ENCODE results near the gene MRPL44.
"Not testable (repeated sequence)": the region's sequence is repeated elsewhere in the genome, so short reads cannot be mapped to it uniquely, and the experiment has no call there.

The MRPL44 gene

DNA sequence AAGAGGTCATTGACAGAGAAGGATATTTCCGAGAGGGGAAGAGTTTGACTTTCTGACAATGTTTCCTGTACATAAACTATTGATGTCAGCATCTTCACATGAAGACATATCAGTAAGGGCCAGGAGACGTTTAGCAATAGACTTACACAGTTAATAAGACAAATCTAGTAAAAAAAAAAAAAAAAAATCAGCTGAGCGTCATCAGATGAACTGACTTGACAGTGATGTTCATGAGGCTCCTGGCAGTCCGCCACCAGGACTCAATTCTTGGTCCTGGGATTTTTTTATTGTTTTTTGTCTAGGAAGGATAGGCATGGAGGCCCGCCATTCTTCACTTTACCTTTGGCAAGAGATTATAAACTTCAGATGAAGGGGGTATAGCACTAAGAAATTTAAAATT, 14.5 kb downstream of the MRPL44 start:
- DNase-seq (ENCODE audit: low spot score), result no peak

DNA sequence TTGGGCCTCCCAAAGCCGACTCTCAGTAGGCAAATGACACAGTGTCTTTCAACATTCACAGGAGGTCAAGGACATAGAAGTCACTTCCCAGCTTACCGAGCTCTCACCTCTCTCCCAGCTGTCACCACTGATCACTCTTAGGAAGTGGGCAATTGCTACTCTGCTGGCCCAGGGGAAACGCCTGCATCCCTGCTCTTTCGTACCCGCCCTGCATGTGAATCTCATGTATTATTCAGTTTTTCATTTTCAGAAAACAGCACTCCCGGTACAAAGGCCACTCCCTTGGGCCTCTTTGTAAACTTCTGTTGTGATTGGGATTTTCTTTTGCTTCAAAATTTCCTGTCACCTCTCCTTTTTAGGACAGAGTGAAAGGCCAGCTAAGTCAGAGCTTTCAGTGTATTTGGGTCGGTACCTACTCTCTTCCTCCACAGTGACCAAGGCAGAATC, 15.4 kb downstream of the MRPL44 start:
- no peak for DNase-seq (ENCODE audit: low spot score)

DNA sequence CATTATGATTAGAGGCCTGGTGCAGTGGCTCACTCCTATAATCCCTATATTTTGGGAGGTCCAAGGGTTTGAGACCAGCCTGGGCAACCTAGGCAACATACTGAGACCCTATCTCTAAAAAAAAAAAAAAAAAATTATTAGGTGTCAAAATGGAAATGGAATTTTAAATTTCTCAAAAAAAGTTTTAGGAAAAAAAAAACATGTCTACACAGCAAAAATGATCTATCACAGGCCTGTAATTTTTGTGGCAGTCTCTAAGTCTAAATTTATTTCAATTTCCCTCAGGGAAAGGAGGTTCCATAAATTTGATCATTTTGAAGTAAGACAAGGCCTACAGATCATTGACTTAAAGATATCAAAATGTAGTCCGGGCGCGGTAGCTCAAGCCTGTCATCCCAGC, 16.3 kb downstream of the MRPL44 start:
- DNase-seq (ENCODE audit: low spot score), result no peak

DNA sequence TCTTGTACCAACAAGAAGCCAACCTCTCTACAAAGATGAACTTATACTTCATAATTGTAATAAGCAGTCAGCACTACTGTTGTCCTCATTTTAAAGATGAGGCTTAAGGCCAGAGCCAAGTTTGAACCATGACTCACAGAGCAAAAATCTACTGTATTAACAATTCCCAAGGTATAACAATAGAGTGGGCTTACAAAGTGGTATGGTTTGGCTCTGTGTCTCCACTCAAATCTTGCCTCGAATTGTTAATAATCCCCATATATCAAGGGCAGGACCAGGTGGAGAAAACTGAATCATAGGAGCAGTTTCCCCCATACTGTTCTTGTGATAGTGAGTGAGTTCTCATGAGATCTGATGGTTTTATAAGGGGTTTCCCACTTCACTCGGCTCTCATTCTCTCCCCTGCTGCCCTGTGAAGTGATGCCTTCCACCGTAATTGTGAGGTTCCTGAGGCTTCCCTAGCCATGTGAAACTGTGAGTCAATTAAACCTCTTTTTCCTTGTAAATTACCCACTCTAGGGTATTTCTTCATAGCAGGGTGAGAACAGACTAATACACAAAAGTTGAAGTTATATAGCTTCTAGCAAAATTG, 19.5 kb downstream of the MRPL44 start:
- no peak for DNase-seq (ENCODE audit: low spot score)

DNA sequence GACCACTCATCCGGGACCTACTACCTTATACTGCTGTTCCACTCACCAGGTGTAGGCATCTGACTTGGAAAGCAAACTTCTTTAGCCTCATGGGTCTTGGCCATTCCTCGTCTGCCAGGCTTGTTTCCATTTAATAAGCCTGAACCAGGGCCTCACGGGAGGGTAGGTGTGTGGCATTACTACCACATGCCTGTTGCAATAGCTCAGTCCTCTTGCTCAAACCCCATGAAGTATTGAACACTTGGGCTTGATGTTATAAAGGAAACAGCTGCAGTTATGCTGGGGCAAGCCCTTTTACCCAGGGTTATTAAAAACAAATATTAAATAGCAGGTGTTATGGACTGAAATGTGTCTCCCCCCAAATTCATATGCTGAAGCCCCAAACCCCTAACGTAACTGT, 21.2 kb downstream of the MRPL44 start:
- DNase-seq (ENCODE audit: low spot score), result no peak

DNA sequence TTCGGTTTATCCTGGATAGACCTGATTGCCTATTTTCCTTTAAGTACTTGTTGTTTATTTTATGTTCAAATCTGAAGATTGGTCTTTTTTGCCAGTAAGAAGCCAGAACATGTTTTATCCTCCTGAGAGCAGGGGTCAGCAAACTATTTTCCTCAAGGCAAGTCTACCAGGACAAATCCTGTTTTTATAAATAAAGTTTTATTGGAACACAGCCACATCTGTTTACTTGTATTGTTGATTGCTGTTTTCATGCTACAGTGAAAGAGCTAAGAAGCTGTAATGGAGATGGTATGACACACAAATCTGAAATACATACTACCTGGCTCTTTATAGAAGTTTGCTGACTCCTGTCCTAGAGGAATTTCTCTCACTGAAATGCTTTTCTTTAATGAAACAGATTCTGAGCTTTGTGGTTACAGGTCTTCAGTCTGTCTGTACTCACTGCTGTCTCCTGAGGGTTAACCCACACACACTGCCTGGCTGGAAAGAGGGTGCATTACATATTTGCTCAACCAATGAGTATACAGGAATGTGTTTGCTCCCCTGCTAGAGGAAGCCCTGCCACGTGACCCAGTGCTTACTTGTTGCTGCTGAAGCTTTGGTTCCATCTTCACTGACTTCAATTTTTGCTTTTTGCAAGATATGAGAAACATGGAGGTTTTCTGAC, 22.6 kb downstream of the MRPL44 start:
- no peak for DNase-seq (ENCODE audit: low spot score)

DNA sequence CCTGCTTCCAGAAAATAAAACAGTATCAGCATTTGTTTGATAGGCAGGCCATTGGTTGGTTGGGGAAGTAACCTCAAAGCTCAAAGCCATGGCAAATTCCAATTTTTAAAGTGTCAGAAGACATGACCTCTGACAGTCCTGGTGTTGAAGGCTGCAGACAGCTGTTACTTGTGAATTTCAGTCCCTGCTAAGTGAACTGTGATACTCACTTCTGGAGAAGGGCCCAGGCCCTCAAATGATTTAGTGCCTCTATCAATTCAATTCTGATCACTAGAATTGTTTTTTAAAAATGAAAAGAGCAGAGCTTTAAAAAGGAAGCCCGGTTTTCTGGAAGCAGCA, 23.1 kb downstream of the MRPL44 start:
- no peak for DNase-seq (ENCODE audit: low spot score)

DNA sequence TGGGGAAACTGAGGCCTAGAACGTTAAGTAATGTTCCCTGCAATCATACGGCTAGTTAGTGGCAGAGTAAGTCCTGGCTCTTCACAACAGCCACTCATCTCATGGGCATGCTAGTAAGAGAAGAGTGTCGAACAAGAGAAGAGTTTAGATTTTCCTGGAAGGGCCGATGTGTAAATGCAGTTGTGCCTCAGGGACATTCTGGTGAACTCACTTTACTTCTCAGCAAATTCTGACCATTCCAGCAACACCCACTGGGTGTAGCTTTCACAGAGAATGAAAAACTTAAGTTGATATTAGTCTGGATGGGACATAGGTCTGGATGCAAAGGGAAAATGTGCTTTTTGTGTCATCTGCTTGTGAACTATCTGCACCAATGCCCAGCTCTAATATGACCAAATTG, 23.5 kb downstream of the MRPL44 start:
- DNase-seq (ENCODE audit: low spot score), result no peak

DNA sequence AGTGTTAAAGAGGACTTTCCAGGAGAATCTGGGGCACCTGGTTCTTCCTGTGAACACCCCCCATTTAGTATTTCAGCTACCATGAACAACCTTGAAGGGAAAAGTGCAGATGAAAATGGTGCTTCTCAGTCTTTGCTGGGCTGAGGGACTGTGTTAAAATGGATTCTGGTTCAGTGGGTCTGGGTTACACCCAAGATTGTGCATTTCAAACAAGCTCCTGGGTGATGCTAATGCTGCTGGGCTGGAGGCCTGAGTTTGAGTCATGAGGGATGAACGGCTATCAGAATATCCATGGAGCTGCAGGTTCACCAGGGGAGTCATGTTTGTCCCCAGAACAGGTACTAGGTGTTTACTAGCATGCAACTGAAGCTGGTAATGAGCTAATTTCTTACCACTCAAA, 24.0 kb downstream of the MRPL44 start:
- no peak for DNase-seq (ENCODE audit: low spot score)

DNA sequence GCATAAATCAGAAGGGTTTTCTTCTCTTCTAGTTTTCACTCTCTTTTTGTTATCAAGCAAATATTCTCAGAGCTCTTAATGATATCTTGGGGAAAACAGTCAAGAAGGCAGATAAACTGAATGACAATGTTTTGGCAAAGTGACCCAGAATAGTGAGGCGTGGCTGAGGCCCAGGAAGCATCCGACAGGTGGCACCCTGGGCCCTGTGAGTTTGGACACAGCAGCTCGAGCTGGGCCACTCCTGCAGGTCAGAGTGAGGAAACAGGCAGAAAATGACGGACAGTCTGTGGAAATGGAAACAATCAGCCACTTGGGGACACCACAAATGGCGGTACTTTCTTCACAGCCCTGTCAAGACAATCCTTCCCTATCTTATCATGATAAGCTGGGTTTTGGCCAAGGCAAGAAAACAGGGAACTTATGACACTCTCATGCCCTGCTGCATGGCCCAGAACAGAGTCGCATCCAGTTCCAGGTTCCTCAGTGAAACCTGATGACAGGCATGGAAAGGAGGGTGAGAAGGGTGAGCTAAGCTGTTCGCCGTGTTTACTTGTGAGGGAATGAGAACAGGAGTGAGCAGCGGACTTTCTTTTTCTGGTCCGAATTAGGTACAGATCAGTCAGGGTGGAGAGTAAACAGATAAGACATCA, 32.1 kb downstream of the MRPL44 start:
- no peak for DNase-seq (ENCODE audit: low spot score)

DNA sequence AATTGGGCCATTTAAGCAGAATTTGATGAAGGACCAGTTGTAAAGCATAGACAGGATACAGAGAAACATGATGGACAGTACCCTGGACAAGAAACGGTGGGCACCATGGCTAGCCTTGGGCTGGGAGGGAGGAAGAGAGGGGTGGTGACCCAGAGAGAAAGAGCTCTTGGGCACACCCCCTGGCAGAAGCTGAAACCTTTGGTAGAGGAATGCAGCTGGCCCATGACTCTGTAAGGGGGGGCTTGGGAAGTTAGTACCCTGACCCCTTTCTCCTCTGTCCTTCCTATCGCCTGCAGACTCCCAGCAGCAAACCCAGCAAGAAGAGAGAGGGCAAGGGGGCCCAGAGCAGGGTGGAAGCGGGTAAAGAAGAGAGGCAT, 32.6 kb downstream of the MRPL44 start:
- DNase-seq (ENCODE audit: low spot score), result no peak

DNA sequence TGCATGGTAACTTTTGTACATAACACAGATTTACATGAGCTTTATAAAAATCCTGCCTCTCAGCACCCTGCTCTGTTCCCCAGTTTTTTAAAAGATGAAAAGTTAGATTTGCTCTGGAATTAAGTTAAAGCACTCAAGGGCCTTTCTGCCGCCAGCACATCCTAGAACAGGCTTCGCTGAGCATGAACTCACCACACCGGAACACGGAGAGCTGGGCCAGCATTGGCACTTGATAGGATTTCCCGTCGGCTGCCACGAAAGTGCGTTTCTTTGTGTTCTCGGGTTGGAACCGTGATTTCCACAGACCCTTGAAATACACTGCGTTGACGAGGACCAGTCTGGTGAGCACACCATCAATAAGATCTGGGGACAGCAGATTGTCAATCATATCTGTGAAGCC, 34.3 kb downstream of the MRPL44 start:
- DNase-seq (ENCODE audit: low spot score), result no peak

DNA sequence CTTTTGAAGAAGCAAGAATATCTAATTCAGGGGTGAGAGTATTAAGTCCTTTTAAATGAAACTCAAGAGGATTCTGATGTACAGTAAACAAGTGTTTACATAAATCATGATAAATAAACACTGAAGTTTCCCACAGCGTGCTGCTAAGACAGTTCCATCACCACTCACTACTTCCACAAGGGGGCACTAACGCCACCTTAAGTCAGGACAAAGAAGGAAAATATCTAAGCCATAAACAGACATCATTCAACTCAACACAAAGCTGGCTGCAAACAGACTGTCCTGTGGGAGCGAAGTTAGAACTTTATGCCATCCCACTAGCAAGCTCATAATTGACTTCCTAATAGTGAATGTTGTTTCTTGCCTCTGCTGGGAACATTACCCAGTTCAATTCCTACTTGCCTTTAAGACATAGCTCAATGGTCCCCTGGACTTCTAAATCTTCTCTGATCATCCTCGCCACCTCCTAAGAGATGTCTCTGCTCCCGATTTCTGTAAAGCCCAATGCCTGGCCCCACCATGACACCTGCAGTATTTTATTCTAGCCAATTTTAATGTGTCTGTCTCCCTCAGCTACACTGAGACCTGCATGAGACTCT, 36.5 kb downstream of the MRPL44 start:
- peak; percentile 70 for DNase-seq (ENCODE audit: low spot score)

DNA sequence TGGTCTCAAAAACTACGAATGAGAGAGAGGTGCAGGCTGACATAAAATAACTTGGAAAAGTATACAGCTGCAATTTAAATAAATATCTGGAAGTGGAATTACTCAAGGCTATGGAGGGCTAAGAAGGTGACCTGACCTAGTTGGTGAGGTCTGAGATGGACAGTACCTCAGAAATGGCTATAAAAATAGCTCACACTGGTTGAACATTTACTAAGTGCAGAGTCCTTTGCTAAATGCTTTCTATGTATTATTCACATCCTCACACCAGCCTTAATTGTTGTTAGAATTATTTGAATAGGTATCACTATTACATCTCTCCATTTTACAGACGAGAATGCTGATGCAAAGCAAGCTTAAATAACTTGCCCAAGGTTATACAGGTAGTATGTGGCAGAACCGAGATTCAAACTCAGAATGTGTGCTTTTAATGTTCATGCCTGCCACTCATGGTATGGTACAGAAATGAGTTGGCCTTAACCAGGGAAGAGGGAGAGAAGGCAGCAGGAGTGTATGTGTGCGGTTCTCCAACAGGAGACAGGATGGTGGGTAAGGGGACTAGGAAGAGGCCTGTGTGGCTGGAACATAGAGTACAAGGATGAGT, 37.4 kb downstream of the MRPL44 start:
- DNase-seq (ENCODE audit: low spot score), result no peak

DNA sequence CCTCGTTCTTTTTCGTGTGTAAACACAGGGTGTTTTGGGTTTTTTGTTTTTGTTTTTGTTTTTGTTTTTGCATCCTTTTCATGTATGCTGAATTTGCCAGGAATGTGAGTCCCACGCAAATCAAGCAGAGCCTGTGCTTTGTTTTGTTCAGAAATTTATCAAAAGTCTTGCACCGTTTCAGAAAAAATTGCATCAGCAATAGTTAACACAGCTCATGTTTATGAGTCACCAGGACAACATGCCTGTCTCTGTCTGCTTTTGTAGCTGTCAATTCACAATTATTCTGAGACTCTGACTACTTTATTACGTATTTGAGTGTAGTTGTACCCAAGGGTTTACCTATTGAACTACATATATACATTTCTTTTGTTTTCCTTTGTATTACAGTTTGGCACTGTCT, 38.3 kb downstream of the MRPL44 start:
- peak; percentile 61 for DNase-seq (ENCODE audit: low spot score)

DNA sequence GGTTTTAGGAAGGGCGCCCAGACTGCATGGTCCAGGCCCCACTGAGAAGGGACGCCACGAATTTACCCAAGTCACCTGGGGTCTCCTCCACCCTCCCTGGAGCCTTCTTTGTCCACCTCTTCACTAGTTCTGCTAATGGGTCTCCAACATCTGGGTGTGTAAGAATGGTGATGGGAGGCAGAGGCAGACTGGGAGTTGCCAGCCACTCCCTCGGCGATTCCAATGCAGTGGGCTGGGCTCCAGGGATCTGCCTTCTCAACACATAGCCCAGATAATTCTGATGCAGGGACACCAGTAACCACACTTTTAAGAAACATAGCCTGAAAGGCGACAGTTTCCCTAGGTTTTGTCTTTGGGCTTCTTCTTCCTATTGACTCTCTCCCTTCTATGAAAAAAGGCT, 39.1 kb downstream of the MRPL44 start:
- no peak for DNase-seq (ENCODE audit: low spot score)

DNA sequence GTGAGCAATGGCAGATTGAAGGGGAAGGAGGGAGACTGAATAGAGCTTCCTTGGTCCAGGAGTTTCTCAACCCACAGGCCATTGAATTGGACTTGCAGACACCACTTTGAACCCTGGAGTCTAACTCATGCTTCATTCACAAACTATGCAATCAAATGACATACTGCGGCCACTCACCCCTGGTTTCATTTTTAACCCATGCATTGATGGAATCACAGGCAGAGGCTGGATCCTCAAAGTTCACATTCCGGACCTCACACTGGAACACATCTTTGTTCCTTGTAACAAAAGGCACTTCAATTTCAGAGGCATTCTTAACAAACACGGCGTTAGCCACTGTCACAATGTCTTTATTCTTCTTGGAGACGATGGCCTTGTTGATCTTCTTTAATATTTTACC, 40.7 kb downstream of the MRPL44 start:
- no peak for DNase-seq (ENCODE audit: low spot score)

DNA sequence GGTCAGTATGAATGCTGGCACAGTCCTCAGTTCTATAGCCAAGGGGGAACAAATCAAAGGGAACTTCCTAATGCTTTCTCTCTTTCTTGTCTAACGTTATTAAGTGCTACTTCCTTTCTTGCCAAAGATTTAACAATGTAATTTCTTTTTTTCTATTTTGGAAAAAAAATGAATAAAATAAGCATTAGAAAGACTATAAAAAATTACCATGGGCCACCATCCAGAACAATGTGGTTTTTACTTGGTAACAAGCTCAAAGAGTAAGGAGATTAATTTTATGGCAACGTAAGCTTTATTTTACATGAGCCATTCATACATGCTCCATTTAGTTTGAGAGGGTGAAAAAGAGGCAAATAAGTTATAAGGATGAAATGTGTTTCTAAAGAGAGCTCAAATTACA, 41.7 kb downstream of the MRPL44 start:
- DNase-seq (ENCODE audit: low spot score), result no peak

DNA sequence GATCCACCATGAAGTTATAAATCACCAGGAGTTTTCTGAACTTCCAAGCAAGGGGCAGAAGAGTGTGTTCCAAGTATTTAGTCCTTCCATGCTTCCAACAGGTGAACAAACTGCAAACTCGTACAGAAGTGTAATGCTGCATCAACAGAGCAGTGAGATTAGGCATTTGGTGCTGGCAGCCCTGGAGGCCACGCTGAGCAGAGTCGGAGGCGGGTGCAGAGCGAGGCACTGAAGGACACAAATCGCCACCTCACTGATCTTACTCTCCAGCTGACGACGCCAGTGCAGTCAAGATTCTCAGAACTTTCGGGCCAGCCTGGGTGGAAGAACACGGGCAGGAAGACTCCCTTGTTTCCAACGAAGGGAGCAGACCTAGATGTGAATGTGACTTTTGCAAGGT, 42.6 kb downstream of the MRPL44 start:
- no peak for DNase-seq (ENCODE audit: low spot score)

DNA sequence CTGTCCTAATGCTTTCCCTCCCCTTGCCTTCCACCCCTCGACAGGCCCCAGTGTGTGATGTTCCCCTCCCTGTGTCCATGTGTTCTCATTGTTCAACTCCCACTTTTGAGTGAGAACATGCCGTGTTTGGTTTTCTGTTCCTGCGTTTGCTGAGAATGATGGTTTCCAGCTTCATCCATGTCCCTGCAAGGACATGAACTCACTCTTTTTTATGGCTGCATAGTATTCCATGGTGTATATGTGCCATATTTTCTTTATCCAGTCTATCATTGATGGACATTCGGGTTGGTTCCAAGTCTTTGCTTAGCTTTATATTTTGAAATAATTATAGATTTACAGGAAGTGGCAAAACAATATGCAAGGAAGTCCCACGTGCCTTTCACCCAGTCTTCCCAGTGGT, 43.4 kb downstream of the MRPL44 start:
- not testable (repeated sequence) for DNase-seq (ENCODE audit: low spot score)

DNA sequence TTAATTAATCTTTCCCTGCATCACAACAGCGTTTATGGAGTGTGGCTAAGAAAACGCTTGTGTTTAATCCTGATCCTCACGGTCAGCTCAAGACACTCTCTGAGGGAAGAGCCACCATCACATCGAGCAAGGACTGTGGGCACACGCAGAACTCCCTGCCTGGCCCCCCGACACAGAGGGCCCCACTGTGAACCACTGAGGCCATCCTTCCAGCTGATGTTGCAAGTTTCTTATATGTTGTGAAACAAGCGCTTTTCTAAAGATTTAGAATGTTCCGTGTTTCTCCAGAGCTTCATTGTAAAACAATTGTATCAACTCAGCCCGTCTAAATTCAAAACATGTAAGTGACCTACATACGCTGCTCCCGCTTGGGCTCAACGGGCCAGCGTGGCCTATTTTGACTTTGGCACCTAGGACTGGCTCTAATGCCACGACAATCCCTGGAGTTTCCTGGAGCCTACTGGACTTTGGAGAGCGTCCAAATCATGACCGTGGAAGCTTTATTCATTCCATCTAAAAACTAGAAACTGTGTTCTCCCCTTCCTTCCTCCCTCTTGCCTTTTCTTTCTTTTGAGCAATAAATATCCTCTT, 46.9 kb downstream of the MRPL44 start:
- no peak for DNase-seq (ENCODE audit: low spot score)

DNA sequence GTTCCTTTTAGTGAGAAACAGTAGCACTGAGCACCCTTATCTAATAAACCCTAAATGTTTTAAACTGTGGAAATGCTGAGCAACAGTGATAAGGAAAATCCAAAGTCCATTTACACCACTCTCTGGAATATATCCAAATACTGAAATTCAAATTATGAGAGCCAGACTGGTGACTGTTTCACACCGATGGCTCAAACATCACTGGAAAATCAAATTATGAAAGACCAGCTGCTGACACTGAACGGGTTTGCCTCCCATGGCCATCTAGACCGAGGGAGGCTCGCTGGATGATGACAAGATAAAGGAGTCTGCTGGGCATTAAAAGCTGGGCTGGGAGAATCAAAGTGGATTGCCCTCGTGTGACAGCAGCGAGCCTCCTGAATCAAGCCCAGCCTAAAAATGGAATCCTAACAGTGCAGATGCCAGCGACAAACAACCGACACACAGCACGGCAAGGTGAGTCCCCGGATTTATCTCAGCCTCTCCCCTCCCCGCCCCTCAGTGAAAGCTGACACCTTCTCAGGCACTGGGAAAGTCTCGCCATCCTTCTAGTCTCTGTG, 51.5 kb downstream of the MRPL44 start:
- DNase-seq (ENCODE audit: low spot score), result peak; percentile 66

All from LoVo (cell line).